ENCODE results near the gene TBX2.

DNA sequence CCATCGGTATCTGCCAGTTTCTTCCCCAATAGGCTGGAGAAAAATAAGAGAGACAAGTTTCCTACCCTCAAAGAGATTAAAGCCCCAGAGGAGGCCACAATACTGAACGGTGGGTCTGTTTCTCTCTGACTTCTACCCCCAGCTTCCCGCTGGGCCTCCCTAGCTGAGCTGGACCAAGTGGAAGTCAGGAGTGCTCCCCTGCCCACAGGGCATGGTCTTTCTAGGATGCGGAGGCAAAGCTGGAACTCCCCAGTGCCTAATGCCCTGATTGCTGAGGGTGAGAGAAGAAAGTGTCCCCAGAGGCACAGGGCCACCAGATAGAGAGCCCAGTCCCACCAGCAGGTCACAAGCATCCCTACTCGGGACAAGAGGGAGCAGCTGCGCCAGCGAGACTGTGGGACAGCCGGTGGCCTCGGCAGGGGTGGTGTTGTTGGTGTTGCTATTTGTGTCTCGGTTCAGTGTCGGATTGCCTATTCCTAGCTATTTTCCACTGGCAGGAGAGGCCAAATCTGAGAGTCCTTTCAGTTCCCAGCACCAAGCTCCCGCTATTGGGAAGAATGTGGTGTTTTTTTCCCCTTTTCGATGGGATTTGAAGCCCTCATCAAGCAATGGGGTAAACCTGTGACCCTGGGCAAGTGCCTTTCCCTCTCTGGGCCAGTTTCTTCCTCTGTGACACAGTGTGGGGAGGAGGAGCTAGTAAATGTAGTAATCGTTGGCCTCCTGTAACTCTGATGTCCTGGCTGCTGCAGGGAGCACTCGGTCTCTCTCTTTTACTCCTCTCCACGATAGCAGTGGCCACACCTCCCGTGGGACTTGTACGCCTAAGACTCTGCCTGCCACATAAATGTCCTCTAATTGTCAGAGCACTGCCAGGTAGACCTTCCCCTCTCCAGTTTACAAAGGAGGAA, 22.5 kb upstream of the TBX2 start:
- TF ChIP-seq POLR2A (IDR thresholded peaks at IDR 0.05) (no peak), EP300 (IDR thresholded peaks at IDR 0.05) (no peak)
- TF ChIP-seq, protein P1, sequence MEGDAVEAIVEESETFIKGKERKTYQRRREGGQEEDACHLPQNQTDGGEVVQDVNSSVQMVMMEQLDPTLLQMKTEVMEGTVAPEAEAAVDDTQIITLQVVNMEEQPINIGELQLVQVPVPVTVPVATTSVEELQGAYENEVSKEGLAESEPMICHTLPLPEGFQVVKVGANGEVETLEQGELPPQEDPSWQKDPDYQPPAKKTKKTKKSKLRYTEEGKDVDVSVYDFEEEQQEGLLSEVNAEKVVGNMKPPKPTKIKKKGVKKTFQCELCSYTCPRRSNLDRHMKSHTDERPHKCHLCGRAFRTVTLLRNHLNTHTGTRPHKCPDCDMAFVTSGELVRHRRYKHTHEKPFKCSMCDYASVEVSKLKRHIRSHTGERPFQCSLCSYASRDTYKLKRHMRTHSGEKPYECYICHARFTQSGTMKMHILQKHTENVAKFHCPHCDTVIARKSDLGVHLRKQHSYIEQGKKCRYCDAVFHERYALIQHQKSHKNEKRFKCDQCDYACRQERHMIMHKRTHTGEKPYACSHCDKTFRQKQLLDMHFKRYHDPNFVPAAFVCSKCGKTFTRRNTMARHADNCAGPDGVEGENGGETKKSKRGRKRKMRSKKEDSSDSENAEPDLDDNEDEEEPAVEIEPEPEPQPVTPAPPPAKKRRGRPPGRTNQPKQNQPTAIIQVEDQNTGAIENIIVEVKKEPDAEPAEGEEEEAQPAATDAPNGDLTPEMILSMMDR (IDR thresholded peaks at IDR 0.05): no peak
